Activated T-helper 1 cell treated with anti-CD3 and anti-CD28 coated beads, Interleukin-2, amount 50 U/mL, for 16 hours (primary cell): ENCODE data around the gene SORBS1.

Experiments
- DNase-seq, 2 donors: peaks; one replicate each; pipeline ENCODE4 v3.0.0-alpha.2; 2020; ENCODE audit warnings: low read depth in 1 of 2, low spot score in 1 of 2

The SORBS1 gene

DNA sequence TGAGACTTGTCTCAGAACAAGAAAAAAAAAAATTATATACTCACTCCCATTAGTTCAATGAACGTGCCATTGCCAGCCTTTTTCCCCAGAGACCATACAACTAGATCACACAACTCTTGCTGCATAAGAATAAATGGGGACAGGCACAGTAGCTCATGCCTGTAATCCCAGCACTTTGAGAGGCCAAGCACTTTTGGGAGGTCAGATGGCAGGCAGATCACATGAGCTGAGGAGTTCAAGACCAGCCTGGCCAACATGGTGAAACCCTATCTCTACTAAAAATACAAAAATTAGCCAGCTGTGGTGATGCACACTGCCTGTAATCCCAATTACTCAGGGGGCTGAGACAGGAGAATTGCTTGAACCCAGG, 284.0 kb downstream of the SORBS1 start:
- no peak for DNase-seq

- DNase-seq, result no peak
These were observed 284.6 kb downstream of the SORBS1 start for GRCh38 chr10:95276367-95277200.

DNA sequence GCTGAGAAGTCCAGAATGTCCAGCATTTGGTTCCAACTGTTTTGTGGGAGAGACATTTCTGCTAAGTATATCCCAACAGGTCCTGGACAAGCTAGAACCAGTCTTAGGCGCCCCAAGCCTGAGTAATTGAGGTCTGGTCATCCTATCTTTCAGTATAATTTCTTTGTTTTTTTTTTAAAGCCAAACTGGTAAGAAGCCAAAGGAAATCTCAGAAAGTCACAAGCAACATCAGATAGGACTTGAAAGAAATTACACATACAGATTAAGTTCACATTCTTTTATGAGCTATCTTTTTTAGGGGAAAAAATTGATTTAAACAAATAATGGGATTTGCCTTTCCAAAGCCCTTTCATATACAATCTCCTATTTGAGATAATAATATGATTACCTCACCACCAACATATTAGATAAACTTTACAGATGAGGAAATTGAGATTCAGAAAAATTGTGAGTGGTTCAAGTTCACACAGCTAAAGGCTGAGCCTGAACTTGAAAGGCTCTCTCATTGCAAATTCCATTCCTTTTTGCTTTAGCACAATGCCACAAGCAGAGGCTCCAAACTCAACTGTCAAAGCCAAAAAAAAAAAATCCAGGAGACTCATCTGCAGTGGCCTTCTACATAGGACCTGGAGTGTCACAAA, 285.3 kb downstream of the SORBS1 start:
- DNase-seq, result no peak

DNA sequence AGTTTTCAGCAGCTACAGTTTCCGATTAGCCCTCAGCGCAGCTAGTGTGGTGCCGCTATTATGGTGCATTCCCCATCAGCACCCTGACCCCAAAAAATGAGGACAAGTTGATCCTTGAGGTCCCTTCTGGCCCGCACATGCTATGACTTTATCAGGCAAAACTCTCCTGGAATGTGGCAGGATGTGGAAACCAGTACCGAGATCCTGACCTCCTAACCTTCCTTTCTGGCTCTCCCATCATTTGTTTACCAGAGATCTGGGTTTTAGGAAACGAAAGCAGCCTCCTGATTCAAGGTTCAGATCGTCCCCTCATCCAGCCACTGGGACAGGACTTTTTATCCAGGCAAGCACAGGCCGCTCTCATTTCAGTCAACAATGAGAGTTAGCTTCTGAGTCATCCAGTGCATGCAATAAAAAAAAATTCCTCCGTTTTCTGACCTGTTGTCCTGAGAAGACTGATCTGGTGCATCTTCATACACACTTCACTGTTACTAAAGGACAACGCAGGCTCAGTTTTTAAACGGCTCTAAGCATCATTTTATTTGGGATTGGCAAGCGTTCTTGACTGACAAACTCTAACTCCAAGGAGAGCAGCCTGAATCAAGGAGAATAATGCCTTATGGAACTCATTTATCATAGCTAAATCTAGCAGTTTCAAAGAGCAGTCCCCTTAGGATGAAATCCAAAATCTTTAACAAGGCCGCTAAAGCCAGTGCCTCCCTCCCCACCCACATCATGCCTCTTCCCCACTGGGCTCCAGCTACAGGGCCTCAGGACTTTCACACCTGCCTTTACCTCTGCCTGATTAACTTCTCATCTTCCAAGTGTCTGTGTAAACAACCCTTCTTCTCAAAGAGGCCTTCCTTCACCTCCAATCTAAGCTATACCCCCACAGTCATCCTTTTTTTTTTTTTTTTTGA, 287.5 kb downstream of the SORBS1 start:
- DNase-seq, result no peak

DNA sequence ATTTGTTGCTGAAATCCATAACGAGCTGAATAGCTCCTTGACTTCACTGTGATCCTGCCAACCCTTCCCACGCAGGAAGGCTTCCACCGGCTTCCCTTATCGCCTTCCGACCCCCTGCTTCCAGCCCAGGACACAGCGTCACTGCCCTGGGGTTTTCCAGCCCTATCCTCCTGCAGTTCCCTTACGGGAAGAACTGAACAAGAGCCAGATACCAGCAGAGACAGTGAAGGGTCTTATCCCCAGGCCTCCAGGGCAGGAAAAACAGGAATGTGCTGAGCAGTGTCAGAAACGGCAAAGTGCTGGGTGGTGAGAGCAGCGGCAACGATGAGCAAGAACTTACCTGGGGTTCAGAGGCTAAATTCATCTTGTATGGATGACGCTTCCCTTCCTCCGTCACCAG, 292.7 kb downstream of the SORBS1 start:
- DNase-seq, result no peak

GRCh38 chr10:95267251-95267650, 293.9 kb downstream of the SORBS1 start:
- no peak for DNase-seq

DNA sequence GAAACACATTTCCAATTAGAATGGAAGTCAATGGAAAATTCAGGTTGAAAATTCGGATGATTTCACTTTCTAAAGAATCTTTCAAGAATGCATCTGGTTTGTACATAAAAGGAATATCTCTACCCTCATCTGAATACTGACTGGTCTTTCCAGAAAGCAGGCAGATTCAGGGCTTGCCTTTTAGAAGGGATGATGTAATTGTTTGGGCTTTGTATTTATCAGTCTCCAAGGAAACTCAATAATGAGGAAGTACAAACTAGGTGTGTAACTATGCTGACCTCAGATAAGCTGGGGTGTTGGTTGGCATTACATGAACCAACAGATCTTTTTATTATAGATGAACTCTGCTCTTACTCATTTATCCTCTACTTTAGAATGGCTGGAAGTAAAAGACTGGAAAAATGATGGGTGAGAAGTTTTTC, 294.5 kb downstream of the SORBS1 start:
- no peak for DNase-seq

DNA sequence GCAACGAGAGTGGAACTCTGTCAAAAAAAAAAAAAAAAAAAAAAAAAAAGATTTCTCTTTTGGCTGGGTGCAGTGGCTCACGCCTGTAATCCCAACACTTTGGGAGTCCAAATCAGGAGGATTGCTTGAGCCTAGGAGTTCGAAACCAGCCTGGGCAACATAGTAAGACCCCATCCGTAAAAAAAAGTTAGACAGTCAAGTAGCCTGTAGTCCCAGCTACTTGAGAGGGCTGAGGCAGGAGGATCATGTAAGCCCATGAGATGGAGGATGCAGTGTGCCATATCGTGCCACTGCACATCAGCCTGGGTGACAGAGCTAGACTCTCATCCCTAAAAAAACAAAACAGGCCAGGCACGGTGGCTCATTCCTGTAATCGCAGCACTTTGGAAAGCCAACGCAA, 295.6 kb downstream of the SORBS1 start:
- no peak for DNase-seq

DNA sequence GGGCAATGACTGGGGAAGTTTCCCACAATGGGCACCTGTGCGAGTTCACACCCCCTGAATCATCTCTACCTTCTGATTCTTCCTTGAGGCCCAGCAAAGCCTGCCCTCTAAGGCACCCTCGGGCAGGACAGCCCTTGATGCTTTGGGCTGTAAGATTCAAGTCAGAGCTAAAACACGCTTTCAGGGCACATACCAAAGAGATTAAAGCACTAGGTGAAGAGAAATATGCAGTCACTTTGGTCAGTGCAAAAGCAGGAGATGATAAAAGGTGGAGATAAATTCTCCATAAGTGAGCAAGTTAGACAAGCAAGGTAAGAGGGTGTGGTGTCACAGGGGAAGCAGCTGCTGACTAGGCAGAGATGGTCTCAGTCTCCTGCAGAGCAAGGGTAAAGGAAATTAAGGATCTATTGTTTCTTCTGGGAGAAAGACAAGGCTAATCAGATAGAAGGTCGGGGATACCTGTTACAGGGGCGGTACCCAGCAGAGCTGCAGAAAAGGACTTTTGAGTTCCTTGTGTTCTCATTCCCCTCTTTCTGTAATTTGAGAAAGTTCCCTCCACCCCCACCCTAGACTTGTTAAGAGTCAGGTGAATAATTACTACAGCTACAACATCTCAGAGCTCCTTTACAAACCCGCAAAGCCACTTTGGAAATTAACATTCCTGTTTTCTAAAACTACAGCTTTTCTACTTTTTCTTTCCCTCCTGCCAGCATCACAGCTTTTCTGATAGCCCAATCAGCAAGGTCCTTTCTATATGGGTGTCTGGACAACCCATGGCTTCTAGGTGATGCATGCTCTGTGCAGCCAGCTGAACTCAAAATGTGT, 296.7 kb downstream of the SORBS1 start:
- no peak for DNase-seq

- DNase-seq, result no peak
These were observed 297.3 kb downstream of the SORBS1 start for GRCh38 chr10:95263864-95264226.

- no peak for DNase-seq
These were observed 298.2 kb downstream of the SORBS1 start for GRCh38 chr10:95262763-95263518.

DNA sequence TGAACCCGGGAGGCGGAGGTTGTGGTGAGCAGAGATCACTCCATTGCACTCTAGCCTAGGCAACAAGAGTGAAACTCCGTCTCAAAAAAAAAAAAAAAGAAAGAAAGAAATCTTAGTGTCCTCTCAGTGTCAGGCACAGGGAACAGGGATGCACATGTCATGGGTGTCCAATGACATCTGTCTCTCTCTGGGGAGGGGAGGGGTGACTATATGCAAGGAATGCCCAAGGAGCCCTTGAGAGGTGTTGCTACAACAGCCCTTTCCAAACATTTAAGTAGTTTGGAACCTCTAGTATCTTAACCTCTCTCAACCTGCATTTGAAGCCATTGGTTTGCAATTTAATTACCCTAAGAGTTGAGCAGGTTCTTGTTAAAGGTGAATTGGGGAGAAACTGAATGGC, 299.2 kb downstream of the SORBS1 start:
- no peak for DNase-seq
